GM12801 (cell line): ENCODE measurements around the gene ADNP.

Experiments used
- TF ChIP-seq, protein P1 (sequence below): IDR thresholded peaks from one replicate; pipeline ENCODE4 v1.5.1; 2011; ENCODE audit warnings: control low read depth; ENCODE audit not compliant: insufficient read length; ENCODE audit errors: extremely low read depth

The ADNP gene

DNA sequence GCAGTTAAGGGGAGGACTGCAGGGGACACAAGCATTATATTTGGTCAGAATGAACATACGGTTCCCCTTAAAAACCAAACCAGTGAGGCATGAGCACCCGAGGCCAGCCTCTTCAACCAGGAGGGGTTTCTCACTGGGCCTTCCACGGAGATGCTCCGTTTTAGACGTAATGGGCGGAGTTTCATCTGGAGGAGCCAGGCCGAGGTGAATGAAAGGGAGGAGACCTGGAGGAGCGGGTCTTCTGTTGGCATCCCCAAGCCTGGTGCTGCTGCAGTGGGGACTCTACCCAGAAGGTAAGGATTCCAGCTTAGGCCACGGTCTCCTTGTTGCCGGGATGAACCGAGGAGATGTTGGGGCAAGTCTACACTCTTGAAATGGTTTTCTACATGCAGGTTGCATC, 47.4 kb downstream of the ADNP start:
- TF ChIP-seq, protein P1, sequence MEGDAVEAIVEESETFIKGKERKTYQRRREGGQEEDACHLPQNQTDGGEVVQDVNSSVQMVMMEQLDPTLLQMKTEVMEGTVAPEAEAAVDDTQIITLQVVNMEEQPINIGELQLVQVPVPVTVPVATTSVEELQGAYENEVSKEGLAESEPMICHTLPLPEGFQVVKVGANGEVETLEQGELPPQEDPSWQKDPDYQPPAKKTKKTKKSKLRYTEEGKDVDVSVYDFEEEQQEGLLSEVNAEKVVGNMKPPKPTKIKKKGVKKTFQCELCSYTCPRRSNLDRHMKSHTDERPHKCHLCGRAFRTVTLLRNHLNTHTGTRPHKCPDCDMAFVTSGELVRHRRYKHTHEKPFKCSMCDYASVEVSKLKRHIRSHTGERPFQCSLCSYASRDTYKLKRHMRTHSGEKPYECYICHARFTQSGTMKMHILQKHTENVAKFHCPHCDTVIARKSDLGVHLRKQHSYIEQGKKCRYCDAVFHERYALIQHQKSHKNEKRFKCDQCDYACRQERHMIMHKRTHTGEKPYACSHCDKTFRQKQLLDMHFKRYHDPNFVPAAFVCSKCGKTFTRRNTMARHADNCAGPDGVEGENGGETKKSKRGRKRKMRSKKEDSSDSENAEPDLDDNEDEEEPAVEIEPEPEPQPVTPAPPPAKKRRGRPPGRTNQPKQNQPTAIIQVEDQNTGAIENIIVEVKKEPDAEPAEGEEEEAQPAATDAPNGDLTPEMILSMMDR, result no peak

DNA sequence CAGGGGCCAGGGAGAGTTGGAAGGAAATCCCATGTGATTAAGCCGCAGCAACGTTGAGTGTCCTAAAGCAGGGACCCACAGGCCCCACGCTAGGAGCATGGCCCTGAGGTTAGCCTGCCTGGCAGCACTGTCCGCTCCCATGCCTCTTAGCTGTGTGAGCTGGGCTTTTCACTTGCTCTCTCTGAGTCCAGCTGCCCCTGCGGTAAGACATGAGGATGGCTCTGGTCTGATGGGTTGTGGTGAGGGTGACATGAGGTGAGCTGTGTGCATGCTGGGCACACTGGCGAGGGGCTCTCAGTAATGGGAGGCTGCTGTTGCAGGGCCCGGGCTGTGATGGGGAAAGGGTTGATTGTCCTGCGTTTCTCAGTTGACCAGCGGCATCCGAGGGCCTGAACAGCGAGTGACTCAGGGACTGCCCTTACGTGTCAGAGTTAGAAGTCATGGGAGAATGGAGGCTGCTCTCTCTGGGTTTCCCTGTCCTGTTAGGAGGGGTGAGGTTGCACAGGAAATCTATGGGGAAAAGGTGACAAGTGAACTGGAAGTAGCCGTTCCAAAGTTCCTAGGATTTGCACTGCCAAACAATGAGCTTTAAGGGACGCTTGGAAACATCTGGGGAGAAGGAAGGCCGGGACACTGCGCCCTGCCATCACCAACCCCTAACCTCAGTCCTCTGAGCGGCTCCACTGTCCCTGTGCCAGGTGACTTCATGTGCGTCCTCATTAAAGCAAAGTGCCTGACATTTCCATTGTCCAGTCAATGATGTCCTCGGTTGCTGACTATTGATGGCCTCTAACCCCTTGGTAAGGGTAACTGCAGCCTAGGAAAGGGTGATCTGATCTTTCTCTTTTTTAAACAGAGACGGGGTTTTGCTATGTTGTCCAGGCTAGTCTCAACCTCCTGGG, 51.3 kb downstream of the ADNP start:
- TF ChIP-seq, protein P1, result no peak

DNA sequence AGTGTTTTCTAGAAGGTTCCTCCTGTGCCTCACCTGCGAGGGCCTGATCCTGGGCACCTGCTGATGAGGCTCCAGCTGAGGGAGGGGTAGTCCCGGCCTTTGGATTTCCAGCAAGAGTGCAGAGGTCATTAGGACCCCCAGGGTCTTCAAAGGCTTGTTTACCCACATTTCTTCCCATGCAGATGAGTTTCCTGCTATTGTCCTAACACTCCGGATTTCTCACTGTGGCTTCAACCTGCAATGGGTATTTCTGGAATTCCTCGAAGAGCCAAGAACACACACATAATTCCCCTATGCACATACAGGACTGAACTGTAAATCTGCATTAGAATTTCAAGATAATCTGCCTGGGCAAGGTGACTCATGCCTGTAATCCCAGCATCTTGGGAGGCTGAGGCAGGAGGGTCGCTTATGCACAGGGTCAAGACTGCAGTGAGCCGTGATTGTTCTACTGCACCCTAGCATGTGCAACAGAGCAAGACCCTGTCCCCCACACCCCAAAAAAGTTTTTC, 53.9 kb downstream of the ADNP start:
- TF ChIP-seq, protein P1, result no peak

DNA sequence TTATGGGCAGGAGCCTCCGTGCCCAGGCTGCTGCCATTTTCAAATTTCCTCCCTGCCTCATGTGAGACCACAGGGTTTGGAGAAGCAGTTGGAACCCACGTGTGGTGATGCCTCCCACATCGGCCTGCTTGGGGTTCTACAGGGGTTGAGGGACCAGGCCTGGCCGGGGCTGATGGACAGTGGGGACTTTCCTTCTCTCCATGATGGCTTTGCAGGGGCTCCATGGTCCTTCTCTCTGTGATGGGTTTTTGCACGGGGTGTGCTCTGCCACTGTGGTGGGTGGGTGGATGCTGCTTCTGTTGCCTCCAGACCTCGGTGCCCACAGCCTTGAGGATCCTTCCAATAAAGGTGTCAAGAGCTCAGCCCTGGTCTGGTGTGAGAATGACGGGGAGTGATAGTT, 54.4 kb downstream of the ADNP start:
- TF ChIP-seq, protein P1, result no peak

DNA sequence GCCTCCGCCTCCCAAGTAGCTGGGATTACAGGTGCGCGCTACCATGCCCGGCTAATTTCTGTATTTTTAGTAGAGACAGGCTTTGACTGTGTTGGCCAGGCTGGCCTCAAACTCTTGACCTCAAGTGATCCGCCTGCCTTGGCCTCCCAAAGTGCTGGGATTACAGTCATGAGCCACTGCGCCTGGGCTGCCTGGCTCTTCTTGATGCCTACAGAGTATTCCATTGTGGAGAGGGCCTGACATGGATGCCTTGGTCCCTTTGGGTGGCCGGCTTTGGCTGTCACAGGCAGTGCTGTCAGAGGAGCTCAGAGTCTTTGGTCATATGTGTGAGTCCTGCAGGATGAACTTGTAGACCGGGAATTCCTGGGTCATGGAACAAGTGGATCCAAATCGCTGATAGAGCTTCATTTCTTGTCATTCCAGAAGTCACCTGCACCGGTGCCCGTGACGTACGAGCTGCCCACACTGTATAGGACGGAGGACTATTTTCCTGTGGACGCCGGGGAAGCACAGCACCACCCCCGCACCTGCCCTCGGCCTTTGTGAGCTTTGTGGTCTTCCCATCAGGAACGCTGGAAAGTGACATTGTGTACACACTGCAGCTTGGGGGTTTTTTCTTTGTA, 55.1 kb downstream of the ADNP start:
- TF ChIP-seq, protein P1, result no peak

DNA sequence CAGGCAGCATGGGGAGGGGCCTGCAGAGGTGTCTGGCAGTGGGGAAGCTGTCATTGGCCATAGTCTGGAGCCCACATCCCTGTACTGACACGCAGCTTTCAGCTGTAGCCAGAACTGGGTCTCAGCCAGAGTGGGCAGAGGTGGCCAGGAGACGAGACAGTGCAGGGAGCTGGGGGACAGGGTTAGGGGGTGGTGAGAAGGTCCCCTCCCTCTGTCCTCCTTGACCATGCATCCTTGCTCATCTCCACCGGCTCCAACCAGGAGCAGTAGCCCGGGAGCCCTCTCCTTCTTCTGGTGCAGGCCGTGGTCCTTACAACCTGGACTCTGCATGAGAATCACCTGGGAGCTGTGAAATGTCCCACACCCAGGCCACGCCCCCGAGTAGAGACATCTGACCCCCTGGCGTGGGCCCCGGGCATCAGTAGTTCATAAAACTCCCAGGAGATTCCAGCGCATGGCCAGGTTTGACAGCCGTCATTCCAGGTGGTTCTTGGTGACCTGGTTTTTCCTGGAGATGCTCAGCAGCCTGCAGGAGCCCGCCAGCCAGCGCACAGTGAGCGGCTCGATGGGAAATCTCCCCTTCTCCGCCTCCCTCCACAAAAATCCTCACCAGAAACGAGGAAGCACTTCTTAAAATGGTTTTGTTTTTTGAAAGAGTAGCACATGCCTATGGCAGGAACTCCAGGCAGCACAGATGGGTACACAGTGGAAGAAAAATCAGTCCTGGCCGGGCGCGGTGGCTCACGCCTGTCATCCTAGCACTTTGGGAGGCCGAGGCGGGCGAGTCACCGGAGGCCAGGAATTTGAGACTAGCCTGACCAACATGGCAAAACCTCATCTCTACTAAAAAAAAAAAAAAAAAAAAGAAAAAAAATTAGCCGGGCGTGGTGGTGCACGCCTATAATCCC, 56.2 kb downstream of the ADNP start:
- TF ChIP-seq, protein P1, result no peak
